Effector memory CD8-positive, alpha-beta T cell (primary cell): ENCODE results near the gene SNAP25.

Experiments
- ATAC-seq: fragments of 150-1000 bp; cut with Tn5 transposase; replicated peaks from 2 replicates; pipeline ENCODE4 v1.10.0; 2021; ENCODE audit warnings: mild to moderate bottlenecking, moderate library complexity
- DNase-seq, 3 experiments: peaks; one replicate each; pipeline ENCODE4 v3.0.0; 2021
- H3K27ac Mint-ChIP-seq, 2 donors: one replicate each; pipeline ENCODE4 v1.8.0; 2022; ENCODE audit warnings: mild to moderate bottlenecking in 2 of 2, mixed read lengths in 2 of 2, moderate library complexity in 2 of 2
- H3K27me3 Mint-ChIP-seq, 2 donors: one replicate each; pipeline ENCODE4 v1.8.0; 2022; ENCODE audit warnings: mixed read lengths in 2 of 2
- H3K36me3 Mint-ChIP-seq: one replicate; pipeline ENCODE4 v1.8.0; 2022; ENCODE audit warnings: mild to moderate bottlenecking, moderate library complexity, mixed read lengths; ENCODE audit not compliant: insufficient read depth
- H3K4me1 Mint-ChIP-seq, 2 donors: one replicate each; pipeline ENCODE4 v1.8.0; 2022; ENCODE audit warnings: low read depth in 2 of 2, mixed read lengths in 2 of 2
- H3K4me3 Mint-ChIP-seq, 2 donors: one replicate each; pipeline ENCODE4 v1.8.0; 2022; ENCODE audit warnings: mild to moderate bottlenecking in 2 of 2, mixed read lengths in 2 of 2, moderate library complexity in 2 of 2
- H3K9me3 Mint-ChIP-seq, 2 donors: one replicate each; pipeline ENCODE4 v1.8.0; 2022; ENCODE audit warnings: mixed read lengths in 2 of 2

SNAP25 gene

DNA sequence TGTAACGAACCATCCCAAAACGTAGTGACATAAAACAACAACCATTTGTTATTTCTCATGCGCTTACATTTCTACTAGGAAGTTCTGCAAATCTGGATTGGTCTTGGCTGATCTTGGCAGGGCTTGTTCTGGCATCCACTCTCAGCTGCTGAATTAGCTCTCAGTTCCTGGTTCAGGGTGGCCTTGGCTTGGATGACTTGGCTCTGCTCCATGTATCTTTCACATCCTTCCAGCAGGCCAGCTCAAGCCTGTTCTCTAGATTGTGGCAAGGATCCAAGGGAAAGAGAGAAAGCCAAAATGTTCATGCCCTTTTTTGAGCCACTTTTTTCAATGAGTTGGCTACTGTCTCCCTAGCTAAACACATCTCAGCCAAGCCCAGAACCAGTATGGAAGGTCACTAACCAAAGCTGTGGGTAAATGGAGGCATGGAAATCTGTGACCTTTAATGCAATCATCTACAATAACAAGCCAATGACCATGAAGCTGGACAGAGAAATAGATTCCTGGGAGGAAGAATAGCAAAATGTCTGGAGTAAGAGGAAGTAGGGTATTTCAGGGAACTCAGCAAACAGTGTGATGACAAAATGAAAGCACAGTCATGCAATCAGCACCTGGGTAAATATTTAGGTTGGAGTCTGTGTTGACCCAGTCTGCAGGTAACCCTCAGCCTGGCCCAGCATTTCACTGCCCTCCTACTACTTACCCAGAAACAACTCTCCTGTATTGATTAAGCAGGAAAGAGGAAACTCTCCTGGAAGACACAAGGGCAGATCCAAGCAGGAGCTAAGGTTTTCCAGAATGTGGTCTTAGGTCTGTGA, 32.7 kb upstream of the SNAP25 start:
- no peak for DNase-seq
- Mint-ChIP-seq H3K4me1 (no peaks in the 10 kb centered on the region), H3K27ac (no peak overlapping the region), H3K4me3 (no peak overlapping the region), H3K27me3 (no peaks in the 10 kb centered on the region), H3K36me3 (no peaks in the 10 kb centered on the region), H3K9me3 (peaks cover 0 to 2% of the 10 kb centered on the region in 2 donors)
- ATAC-seq = no peak

GRCh38 chr20:10190456-10190855, 28.2 kb upstream of the SNAP25 start:
- Mint-ChIP-seq H3K4me1 (no peaks in the 10 kb centered on the region), H3K36me3 (no peaks in the 10 kb centered on the region), H3K4me3 (no peak overlapping the region), H3K27ac (no peak overlapping the region), H3K9me3 (peaks cover under 1 to 4% of the 10 kb centered on the region in 2 donors), H3K27me3 (peaks cover 0 to 12% of the 10 kb centered on the region in 2 donors)
- DNase-seq = no peak
- ATAC-seq = no peak

DNA sequence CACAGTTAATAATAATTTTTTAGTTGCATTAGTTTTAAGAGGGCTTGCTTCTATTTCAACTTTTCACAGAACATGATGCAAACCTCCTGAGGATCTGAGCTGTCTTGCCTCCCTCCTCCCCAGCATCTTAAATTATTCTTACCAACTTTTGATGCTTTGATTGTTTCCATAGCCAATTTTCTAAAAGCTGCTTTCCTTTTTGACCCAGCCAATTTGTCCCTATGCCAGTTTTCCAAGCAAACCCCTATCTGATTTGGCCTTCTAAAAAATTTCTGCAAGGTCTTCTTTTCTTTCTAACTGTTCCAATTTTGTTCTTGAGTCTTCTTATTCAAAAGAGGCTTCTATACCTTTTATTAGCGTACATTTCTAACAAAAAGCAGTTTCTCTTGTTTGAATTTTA, 26.5 kb upstream of the SNAP25 start:
- no peaks in the 10 kb centered on the region for H3K36me3 Mint-ChIP-seq
- H3K4me3 Mint-ChIP-seq = no peak overlapping the region
- ATAC-seq (no peak), DNase-seq (no peak)
- peaks cover 0 to 4% of the 10 kb centered on the region in 2 donors for H3K9me3 Mint-ChIP-seq
- H3K4me1 Mint-ChIP-seq = no peaks in the 10 kb centered on the region
- no peak overlapping the region for H3K27ac Mint-ChIP-seq
- H3K27me3 Mint-ChIP-seq = peaks cover 0 to 12% of the 10 kb centered on the region in 2 donors

- ATAC-seq (no peak), DNase-seq (no peak)
- Mint-ChIP-seq H3K36me3 (no peaks in the 10 kb centered on the region), H3K9me3 (peaks cover 0 to 4% of the 10 kb centered on the region in 2 donors), H3K4me3 (no peak overlapping the region), H3K4me1 (no peaks in the 10 kb centered on the region), H3K27me3 (peaks cover 9 to 21% of the 10 kb centered on the region in 2 donors), H3K27ac (no peak overlapping the region)
These were observed 24.5 kb upstream of the SNAP25 start for GRCh38 chr20:10194166-10194565.

GRCh38 chr20:10200330-10200729, 18.3 kb upstream of the SNAP25 start:
- H3K4me3 Mint-ChIP-seq = no peak overlapping the region
- ATAC-seq = no peak
- H3K27ac Mint-ChIP-seq = no peak overlapping the region
- H3K9me3 Mint-ChIP-seq = no peaks in the 10 kb centered on the region
- DNase-seq = no peak
- H3K4me1 Mint-ChIP-seq = no peaks in the 10 kb centered on the region
- H3K36me3 Mint-ChIP-seq = no peaks in the 10 kb centered on the region
- peaks cover 14 to 18% of the 10 kb centered on the region in 2 donors for H3K27me3 Mint-ChIP-seq

DNA sequence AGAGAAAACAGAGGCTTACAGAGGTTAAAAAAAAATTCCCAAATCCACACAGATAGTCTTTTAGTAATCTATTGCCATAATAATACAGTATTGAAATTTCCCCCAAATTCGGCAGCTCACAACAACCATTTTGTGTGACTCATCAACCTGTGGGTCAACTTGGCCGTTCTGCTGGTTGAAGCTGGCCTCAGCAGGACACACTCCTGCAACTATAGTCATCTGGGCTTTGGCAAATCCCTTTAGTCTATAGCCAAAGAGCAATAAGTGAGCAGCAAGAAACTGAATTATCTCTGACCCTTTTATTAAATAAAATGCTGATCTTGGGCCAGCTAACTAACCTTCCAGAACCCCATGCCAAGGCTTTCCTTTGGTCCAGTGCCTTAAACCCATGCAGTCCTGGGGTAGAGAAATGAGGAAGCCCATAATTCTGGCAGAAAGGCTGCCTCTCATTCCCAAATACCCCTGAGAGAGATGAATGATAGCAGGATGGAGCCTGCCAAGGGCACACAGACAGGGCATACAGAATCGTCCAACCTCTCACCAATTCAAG, 17.2 kb upstream of the SNAP25 start:
- H3K27me3 Mint-ChIP-seq = peaks cover 14 to 18% of the 10 kb centered on the region in 2 donors
- H3K36me3 Mint-ChIP-seq = no peaks in the 10 kb centered on the region
- DNase-seq (no peak), ATAC-seq (no peak)
- no peak overlapping the region for H3K27ac Mint-ChIP-seq
- no peak overlapping the region for H3K4me3 Mint-ChIP-seq
- H3K9me3 Mint-ChIP-seq = no peaks in the 10 kb centered on the region
- no peaks in the 10 kb centered on the region for H3K4me1 Mint-ChIP-seq

- Mint-ChIP-seq H3K4me1 (no peaks in the 10 kb centered on the region), H3K4me3 (no peak overlapping the region), H3K27ac (no peak overlapping the region), H3K27me3 (peaks cover 5 to 12% of the 10 kb centered on the region in 2 donors), H3K9me3 (no peaks in the 10 kb centered on the region), H3K36me3 (no peaks in the 10 kb centered on the region)
- no peak for DNase-seq
- ATAC-seq = no peak
These were observed 9.5 kb upstream of the SNAP25 start for GRCh38 chr20:10209091-10209490.

DNA sequence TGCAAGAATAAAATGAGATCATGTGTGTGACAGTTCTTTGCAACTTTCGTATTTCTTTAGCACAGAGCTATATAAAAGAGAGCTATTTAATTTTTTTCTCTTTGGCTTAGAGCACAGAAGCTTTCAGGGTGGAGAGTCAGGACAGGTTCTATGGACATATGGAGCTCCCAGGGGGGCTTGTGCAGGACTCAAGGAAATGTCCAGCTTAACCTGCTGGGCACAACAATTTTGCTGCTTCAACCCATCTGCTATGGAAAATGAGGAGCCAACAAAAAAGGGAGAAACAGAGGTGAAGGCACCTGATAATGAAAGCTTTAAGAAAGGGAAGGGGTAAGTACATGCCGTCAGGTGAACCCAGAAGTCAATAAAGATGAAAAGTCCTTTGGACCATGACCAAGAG, 5.1 kb upstream of the SNAP25 start:
- ATAC-seq (no peak), DNase-seq (no peak)
- Mint-ChIP-seq H3K36me3 (no peaks in the 10 kb centered on the region), H3K27me3 (peaks cover 32 to 38% of the 10 kb centered on the region in 2 donors), H3K27ac (no peak overlapping the region), H3K4me3 (no peak overlapping the region), H3K4me1 (peaks cover 5% of the 10 kb centered on the region in 2 donors), H3K9me3 (no peaks in the 10 kb centered on the region)

GRCh38 chr20:10216146-10216791, 2.4 kb upstream of the SNAP25 start:
- Mint-ChIP-seq H3K27me3 (peaks cover 51 to 57% of the 10 kb centered on the region in 2 donors), H3K27ac (no peak overlapping the region)
- DNase-seq = no peak

GRCh38 chr20:10217721-10218410, 764 bp upstream of the SNAP25 start:
- peaks cover 57 to 67% of the 10 kb centered on the region in 2 donors for H3K27me3 Mint-ChIP-seq
- DNase-seq (no peak), ATAC-seq (no peak)
- H3K27ac Mint-ChIP-seq = no peak overlapping the region
- peaks cover 0 to 7% of the 10 kb centered on the region in 2 donors for H3K9me3 Mint-ChIP-seq
- H3K4me1 Mint-ChIP-seq = peaks cover 5 to 12% of the 10 kb centered on the region in 2 donors
- H3K4me3 Mint-ChIP-seq = peak overlapping the region; percentile 7 to 69
- no peaks in the 10 kb centered on the region for H3K36me3 Mint-ChIP-seq

More at GRCh38 chr20:10216146-10216791, 2.4 kb upstream of the SNAP25 start:
- no peak for ATAC-seq
- Mint-ChIP-seq H3K4me1 (peaks cover 5 to 12% of the 10 kb centered on the region in 2 donors), H3K36me3 (no peaks in the 10 kb centered on the region), H3K4me3 (no peak overlapping the region), H3K9me3 (peaks cover 0 to 7% of the 10 kb centered on the region in 2 donors)

DNA sequence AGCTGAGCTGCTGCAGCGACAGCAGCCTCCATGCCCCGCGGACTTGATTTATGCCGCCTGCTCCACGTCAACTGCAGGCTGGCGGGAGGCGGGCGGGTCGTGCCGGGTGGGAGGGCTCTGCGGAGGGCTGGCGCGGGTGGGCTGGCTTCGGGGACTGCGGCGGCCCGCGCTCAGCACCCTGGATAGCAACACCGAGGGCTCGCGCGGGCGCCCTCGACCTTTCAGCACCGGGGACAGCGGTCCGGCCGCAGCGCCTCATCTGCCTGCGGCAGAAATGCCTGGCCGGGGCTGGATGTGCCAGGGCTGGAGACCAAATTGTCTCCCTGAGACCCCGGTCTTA, 792 bp downstream of the SNAP25 start:
- peak; percentile 61 to 68 (median 63) for DNase-seq
- H3K27ac Mint-ChIP-seq = no peak overlapping the region
- peak; percentile 93 for ATAC-seq
- H3K27me3 Mint-ChIP-seq = peaks cover 48 to 75% of the 10 kb centered on the region in 2 donors
- no peaks in the 10 kb centered on the region for H3K36me3 Mint-ChIP-seq
- peak overlapping the region; percentile 7 to 69 for H3K4me3 Mint-ChIP-seq
- H3K4me1 Mint-ChIP-seq = peaks cover 5 to 12% of the 10 kb centered on the region in 2 donors
- peaks cover 0 to 7% of the 10 kb centered on the region in 2 donors for H3K9me3 Mint-ChIP-seq

- Mint-ChIP-seq H3K36me3 (no peaks in the 10 kb centered on the region), H3K4me1 (peaks cover 5 to 12% of the 10 kb centered on the region in 2 donors), H3K4me3 (peak overlapping the region in 1 of 2 donors; percentile 17), H3K27me3 (peaks cover 53 to 83% of the 10 kb centered on the region in 2 donors), H3K27ac (no peak overlapping the region), H3K9me3 (peaks cover 4 to 7% of the 10 kb centered on the region in 2 donors)
- ATAC-seq = no peak
- no peak for DNase-seq
These were observed 1.5 kb downstream of the SNAP25 start for GRCh38 chr20:10219993-10220750.

- Mint-ChIP-seq H3K9me3 (peaks cover 4 to 7% of the 10 kb centered on the region in 2 donors), H3K4me1 (peaks cover 5 to 12% of the 10 kb centered on the region in 2 donors), H3K27ac (no peak overlapping the region), H3K36me3 (no peaks in the 10 kb centered on the region), H3K4me3 (no peak overlapping the region), H3K27me3 (peaks cover 49 to 88% of the 10 kb centered on the region in 2 donors)
- DNase-seq (no peak), ATAC-seq (no peak)
These were observed 2.4 kb downstream of the SNAP25 start for GRCh38 chr20:10221021-10221420.
